GM21825 (cell line): Measurements from ENCODE around the gene AFG1L.
"Not testable (repeated sequence)": the region's sequence is repeated elsewhere in the genome, so short reads cannot be mapped to it uniquely, and the experiment has no call there.

Source experiments
- ATAC-seq: cut with Tn5 transposase; IDR thresholded peaks from one replicate; pipeline ENCODE4 v1.9.1; 2021; ENCODE audit warnings: mild to moderate bottlenecking, moderate library complexity; ENCODE audit not compliant: unreplicated experiment

AFG1L gene

DNA sequence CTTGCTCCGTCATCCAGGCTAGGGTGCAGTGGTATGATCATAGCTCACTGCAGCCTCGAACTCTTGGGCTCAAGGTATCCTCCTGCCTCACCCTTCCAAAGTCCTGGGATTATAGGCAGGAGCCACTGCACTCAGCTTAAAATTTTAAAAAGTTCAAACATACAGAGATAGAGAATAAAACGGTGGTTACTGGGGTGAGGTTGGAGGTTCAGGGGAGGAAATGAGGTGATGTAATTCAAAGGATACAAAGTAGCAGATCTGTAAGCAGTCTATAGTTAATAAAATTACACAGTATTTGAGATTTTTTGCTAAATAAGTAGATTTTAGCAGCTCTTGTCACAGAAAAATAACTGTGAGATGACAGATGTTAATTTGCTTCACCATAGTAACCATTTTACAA, 7.5 kb upstream of the AFG1L start:
- ATAC-seq = no peak

GRCh38 chr6:108288742-108289141, 6.1 kb upstream of the AFG1L start:
- ATAC-seq = no peak

DNA sequence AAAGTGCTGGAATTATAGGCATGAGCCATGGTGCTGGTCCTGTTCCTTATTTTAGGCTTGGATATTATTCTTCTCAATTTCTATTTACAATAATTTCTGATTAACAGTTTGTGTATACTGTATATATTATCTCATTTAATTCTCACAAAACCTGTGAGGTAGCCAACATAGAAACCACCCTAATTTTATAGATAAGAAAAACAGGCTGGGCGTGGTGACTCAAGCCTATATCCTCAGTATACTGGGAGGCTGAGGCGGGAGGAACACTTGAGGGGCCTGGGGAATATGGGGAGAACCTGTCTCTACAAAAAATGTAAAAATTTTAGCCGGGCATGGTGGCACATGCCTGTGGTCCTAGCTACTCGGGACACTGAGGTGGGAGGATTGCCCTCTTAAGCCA, 3.8 kb upstream of the AFG1L start:
- no peak for ATAC-seq

- ATAC-seq = not testable (repeated sequence)
Measured at GRCh38 chr6:108292561-108292960, 2.3 kb upstream of the AFG1L start.

DNA sequence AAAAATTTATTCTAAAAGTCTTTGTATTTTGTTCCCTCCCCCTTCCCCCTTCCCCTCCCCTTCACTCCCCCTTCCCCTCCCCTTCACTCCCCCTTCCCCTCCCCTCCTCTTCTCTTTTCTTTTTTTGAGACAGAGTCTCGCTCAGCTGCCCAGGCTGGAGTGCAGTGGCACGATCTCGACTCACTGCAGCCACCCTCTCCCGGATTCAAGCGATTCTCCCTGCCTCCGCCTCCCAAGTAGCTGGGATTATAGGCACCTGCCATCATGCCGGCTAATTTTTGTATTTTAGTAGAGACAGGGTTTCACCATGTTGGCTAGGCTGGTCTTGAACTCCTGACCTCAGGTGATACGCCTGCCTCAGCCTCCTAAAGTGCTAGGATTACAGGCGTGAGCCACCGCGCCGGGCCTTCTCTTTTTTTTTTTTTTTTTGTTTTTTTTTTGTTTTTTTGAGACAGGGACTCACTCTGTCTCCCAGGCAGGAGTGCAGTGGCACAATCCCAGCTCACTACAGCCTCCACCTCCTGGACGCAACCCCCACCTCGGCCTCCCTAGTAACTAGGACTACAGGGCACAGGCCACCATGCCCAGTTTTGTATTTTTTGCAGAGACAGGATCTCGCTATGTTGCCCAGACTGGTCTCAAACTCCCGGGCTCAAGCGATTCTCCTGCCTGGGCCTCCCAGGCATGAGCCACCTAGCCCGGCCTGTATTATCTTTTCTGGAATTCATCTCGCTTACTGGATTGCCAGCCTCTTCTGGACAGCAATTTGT, 1.1 kb upstream of the AFG1L start:
- no peak for ATAC-seq

- ATAC-seq = no peak
Measured at GRCh38 chr6:108294297-108294726, 542 bp upstream of the AFG1L start.

DNA sequence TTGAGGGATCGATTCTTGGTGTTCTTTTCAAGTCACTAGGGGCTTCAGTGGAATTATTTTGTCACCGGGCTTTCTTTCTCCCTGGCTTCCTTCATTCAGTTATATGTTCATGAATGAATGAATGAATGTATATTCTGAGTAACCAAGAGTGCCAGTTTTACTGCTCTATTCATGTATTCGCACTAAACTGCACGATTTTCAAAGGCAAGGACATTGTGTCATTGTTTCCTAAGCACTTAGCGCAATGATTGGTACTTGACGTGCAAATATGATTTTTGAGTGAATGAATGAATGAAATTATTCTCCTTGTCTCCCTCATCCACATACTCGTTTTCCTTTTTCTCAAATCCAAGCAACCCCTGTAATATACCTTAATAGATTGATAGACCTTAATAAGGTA, 822 bp downstream of the AFG1L start:
- no peak for ATAC-seq

GRCh38 chr6:108302386-108302785, 7.5 kb downstream of the AFG1L start:
- no peak for ATAC-seq

- ATAC-seq = no peak
Measured at GRCh38 chr6:108304646-108305045, 9.8 kb downstream of the AFG1L start.

GRCh38 chr6:108308641-108309040, 13.8 kb downstream of the AFG1L start:
- ATAC-seq = not testable (repeated sequence)

- no peak for ATAC-seq
Measured at GRCh38 chr6:108309844-108310243, 15.0 kb downstream of the AFG1L start.

DNA sequence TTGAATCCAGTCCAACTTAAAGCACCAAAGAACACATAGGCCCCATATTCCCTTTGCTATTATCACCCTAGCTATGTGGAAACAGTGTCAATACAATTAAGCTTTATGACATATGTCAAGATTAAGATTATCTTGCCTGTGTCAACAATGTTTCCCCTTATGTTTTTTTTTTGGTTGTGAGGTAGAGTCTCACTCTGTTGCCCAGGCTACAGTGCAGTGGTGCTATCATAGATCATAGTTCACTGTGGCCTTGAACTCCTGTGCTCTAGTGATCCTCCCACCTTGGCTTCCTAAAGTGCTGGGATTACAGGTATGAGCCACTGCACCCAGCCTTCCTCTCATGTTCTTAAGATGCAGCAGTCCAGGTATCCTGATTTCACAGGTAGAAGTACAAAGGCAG, 17.8 kb downstream of the AFG1L start:
- ATAC-seq = no peak

GRCh38 chr6:108321253-108321747, 26.4 kb downstream of the AFG1L start:
- ATAC-seq = no peak

- ATAC-seq = no peak
Measured at GRCh38 chr6:108322728-108323127, 27.9 kb downstream of the AFG1L start.

DNA sequence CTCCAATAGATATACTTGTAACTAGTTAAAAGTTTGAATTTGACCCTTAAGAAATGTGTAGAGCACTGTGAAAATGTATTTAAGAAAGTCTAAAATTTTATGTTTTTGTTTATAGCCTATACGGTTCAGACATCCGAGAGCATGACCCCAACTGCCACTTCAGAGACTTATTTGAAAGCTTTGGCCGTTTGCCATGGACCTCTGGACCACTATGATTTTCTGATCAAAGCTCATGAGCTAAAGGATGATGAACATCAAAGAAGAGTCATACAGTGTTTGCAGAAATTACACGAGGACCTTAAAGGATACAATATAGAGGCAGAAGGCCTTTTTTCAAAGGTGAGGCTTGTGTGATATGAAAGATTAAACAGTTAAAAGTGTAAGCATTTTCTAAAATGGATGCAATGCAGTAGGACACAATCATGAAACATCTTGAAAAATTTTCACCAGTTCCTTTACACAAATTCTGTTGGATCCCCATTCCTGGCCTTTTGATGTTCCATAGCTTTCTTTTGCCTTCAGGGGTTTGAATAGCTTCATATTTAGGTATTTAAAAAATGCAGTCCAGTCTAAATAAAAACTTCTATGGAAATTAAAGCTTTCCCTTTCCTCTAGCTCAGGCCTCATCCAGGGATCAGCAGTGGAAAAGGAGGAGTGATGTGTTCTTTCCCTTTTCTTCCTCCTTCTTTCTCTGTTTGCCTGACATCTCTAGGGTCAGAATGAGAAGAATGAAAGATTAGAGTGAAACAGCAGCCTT, 29.0 kb downstream of the AFG1L start:
- no peak for ATAC-seq

- not testable (repeated sequence) for ATAC-seq
Measured at GRCh38 chr6:108330221-108330785, 35.4 kb downstream of the AFG1L start.

- no peak for ATAC-seq
Measured at GRCh38 chr6:108330806-108331205, 36.0 kb downstream of the AFG1L start.

DNA sequence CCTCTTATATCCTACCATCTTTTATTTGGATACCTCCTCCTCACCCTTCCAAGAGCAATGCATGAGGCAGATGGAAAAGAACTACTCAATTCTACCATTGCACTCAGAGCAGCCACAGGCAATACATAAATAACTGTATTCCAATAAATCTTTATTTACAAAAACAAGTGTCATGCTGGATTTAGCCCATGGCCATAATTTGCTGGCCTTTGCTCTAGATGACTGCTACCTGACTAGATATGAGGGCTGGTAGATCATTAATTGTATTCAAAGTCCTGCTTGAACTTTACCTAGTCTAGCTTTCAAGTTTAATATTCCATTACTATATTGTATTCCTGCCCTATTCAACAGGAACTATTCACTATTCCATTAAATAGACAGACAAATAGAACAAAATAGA, 37.1 kb downstream of the AFG1L start:
- ATAC-seq = no peak

DNA sequence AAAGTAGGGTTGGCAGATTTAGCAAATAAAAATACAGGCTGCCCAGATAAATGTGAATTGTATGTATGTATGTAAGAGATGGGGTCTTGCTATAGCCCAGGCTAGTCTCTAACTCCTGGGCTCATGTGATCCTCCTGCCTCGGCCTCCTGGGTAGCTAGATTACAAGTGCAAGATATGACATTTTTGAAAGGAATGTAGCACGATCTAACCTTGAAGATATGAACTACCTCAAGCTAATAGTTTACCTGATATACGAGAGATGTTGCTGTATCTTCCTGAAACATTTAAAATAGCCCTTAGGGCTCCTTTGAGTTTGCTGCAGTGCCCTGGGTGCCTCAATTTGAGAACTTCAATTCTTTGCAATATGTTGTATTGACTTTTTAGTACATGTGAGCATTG, 42.1 kb downstream of the AFG1L start:
- ATAC-seq = no peak

DNA sequence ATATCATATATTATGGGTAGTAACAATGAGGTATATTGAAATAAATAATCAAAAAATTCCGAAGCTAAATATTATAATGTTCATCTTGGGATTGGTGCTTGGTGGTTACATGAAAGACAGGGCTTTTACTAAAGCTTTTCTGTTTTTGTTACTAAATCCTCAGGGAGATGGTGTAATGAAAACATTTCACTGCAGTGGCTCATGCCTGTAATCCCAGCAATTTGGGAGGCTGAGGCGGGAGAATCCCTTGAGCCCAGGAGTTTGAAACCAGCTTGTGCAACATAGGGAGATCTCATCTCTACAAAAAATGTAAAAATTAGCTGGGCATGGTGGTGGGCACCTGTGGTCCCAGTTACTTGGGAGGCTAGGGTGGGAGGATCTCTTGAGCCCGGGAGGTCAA, 42.9 kb downstream of the AFG1L start:
- ATAC-seq = no peak

- no peak for ATAC-seq
Measured at GRCh38 chr6:108341372-108341771, 46.5 kb downstream of the AFG1L start.

DNA sequence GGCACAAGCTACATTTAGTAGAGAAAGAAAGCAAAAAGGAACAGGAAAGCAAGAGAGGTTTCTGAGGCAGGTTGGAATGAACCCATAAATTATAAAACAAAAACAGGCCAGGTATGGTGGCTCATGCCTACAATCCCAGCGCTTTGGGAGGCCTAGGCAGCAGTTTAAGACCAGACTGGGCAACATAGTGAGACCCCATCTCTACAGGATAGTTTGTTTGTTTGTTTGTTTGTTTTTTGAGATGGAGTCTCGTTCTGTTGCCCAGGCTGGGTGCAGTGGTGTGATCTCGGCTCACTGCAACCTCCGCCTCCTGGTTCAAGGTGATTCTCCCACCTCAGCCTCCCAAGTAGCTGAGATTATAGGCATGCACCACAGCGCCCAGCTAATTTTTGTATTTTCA, 49.0 kb downstream of the AFG1L start:
- ATAC-seq = no peak
